MCF 10A (cell line): ENCODE results near the gene F8. TPM values are rescaled to one million over a fixed set of nuclear protein-coding genes. Genes with fewer than 3 reads are reported as not detected.

ENCODE experiments used
- BruUV-seq: library from RNA; stranded (reverse); fragments of 400-500 nt; replicated peaks from 2 replicates; lab custom pipeline; 2021; lab: Mats Ljungman, UMichigan
- CTCF ChIA-PET: fragments of 300-600 bp; sonication (Branson Sonifier 250); formaldehyde crosslinking; extraction: SDS; loops from one replicate; lab custom pipeline; 2021; ENCODE audit warnings: antibody characterized with exemption, inconsistent platforms; lab: Yijun Ruan, JAX
- POLR2A ChIA-PET: fragments of 300-600, 350-650 bp; sonication (Branson Sonifier 250); formaldehyde crosslinking; extraction: SDS; loops from one replicate; lab custom pipeline; 2020; ENCODE audit warnings: antibody characterized with exemption, inconsistent platforms; lab: Yijun Ruan, JAX
- DNase-seq: peaks from one replicate; pipeline ENCODE4 v3.0.0-alpha.2; 2018; ENCODE audit not compliant: unreplicated experiment
- H3K27ac Mint-ChIP-seq: one replicate; pipeline ENCODE4 v1.8.0; 2022; ENCODE audit warnings: mild to moderate bottlenecking, low read depth, mixed read lengths; ENCODE audit not compliant: unreplicated experiment
- H3K27me3 Mint-ChIP-seq: one replicate; pipeline ENCODE4 v1.8.0; 2022; ENCODE audit warnings: mixed read lengths; ENCODE audit not compliant: insufficient read depth, unreplicated experiment
- H3K36me3 Mint-ChIP-seq: one replicate; pipeline ENCODE4 v1.8.0; 2022; ENCODE audit warnings: mild to moderate bottlenecking, moderate library complexity, mixed read lengths; ENCODE audit not compliant: insufficient read depth, unreplicated experiment
- H3K4me1 Mint-ChIP-seq: one replicate; pipeline ENCODE4 v1.8.0; 2022; ENCODE audit warnings: mixed read lengths; ENCODE audit not compliant: insufficient read depth, unreplicated experiment
- H3K4me3 Mint-ChIP-seq: one replicate; pipeline ENCODE4 v1.8.0; 2022; ENCODE audit warnings: mild to moderate bottlenecking, moderate library complexity, mixed read lengths; ENCODE audit not compliant: unreplicated experiment
- H3K9me3 Mint-ChIP-seq: one replicate; pipeline ENCODE4 v1.8.0; 2022; ENCODE audit warnings: mixed read lengths; ENCODE audit not compliant: unreplicated experiment
- CTCF ChIP-seq: fragments of 200-600 bp; IDR thresholded peaks from one replicate; pipeline ENCODE4 v1.8.0; 2022; ENCODE audit warnings: antibody characterized with exemption, mild to moderate bottlenecking; ENCODE audit not compliant: unreplicated experiment
- intact Hi-C: fragments of 100-400 bp; cut with micrococcal nuclease; formaldehyde crosslinking; loops from 2 replicates; pipeline ENCODE4 v1.14.1; 2022
- total RNA-seq: library from RNA; stranded (reverse); gene quantifications from 2 replicates; pipeline ENCODE4 v1.2.3, GENCODE V29; 2022

F8 gene
- total RNA-seq, 1 experiment from 2014 or later, result 5.3 TPM

DNA sequence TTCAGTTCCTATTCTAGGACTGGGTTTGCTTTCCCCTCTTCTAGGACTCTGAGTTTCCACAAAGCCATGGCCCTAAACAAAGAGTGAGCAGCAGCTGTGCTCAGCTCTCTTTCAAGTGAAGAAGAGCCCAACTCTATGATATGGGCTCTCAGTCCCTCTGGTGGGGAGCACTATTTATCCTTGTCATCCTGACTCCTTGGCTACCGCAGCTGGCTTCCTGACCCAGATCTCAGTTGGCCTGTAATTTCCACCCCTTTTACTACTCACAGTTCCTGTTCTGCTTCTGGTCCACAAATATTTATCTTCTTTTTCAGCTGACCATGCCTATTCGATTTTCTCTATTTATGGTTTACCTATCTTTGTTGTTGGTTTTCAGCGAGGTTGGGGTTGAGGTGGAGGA lies 33.8 kb downstream of the F8 start:
- no peak for DNase-seq
- no peak for TF ChIP-seq CTCF
- H3K4me3 Mint-ChIP-seq, result no peak overlapping the region
- ChIA-PET POLR2A (no interaction called here), CTCF (interaction anchor here (1.4 to 5.8 kb wide), 4 partner anchors 69 to 76 kb away, joined by 4 to 37 read pairs (median 6); no protein-coding TSS in a partner anchor)
- no peaks in the 10 kb centered on the region for H3K36me3 Mint-ChIP-seq
- H3K9me3 Mint-ChIP-seq, result no peaks in the 10 kb centered on the region
- no peak overlapping the region for H3K27ac Mint-ChIP-seq
- no TSS peak for BruUV-seq
- H3K27me3 Mint-ChIP-seq, result peaks cover 18% of the 10 kb centered on the region
- intact Hi-C loops, result no loop called here
- H3K4me1 Mint-ChIP-seq, result no peaks in the 10 kb centered on the region

DNA sequence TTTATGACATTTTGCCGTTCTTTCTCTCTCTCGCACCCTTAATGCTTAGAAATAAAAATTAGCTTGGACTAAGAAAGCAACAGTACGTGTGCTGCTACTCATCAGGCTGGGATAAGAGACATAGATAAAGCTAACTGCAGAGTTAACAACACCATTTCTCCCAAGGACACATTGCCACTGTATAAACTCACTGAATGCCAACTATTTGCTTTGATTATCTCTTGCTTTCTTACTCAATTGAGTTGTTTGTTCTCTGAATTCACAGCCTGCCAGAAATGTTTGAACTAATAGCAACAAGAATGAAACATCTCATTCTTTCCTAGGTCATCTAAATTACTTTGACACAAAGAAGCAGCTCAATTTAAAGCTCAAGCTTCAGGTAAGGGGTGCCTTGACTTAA lies 34.6 kb downstream of the F8 start:
- no peak overlapping the region for H3K4me3 Mint-ChIP-seq
- no peak for DNase-seq
- intact Hi-C loops, result loop anchor here (1.0 kb wide), 1 partner anchor 69 kb away; no protein-coding TSS in a partner anchor
- H3K4me1 Mint-ChIP-seq, result no peaks in the 10 kb centered on the region
- peaks cover 18% of the 10 kb centered on the region for H3K27me3 Mint-ChIP-seq
- TF ChIP-seq CTCF, result no peak
- no peaks in the 10 kb centered on the region for H3K36me3 Mint-ChIP-seq
- POLR2A ChIA-PET, result no interaction called here
- BruUV-seq, result no TSS peak
- no peaks in the 10 kb centered on the region for H3K9me3 Mint-ChIP-seq
- CTCF ChIA-PET, result interaction anchor here (0.6 to 5.8 kb wide), 8 partner anchors 70 to 191 kb away, joined by 3 to 37 read pairs (median 4); no protein-coding TSS in a partner anchor
- no peak overlapping the region for H3K27ac Mint-ChIP-seq

- peak; percentile 20 for TF ChIP-seq CTCF
- ChIA-PET CTCF (interaction anchor here (0.6 to 5.8 kb wide), 8 partner anchors 9 to 162 kb away, joined by 3 to 37 read pairs (median 4); no protein-coding TSS in a partner anchor), POLR2A (interaction anchor here (1.4 kb wide), 1 partner anchor 9 kb away, joined by 4 read pairs; no protein-coding TSS in a partner anchor)
- no TSS peak for BruUV-seq
- Mint-ChIP-seq H3K9me3 (no peaks in the 10 kb centered on the region), H3K36me3 (no peaks in the 10 kb centered on the region), H3K4me1 (no peaks in the 10 kb centered on the region), H3K4me3 (no peak overlapping the region), H3K27ac (no peak overlapping the region), H3K27me3 (peaks cover 18% of the 10 kb centered on the region)
- no peak for DNase-seq
- intact Hi-C loops, result loop anchor here (1.0 kb wide), 1 partner anchor 70 kb away; no protein-coding TSS in a partner anchor
Measured at GRCh38 chrX:154986826-154987575, 35.5 kb downstream of the F8 start.

DNA sequence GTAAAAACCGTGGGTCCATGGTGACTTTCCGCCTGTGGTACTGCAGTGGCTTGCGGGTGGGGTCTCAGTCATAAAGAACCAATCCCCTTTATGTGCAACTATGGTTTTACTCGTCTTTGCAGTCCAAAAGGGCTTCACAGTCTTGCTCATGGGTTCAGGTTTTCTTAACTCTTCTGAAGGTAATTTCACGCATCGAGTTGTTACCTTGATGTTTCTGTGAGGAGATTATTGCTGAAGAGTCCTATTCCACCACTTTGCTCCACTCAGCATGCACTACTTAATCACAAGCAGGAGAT lies 41.5 kb downstream of the F8 start:
- no TSS peak for BruUV-seq
- TF ChIP-seq CTCF, result no peak
- Mint-ChIP-seq H3K4me3 (peak overlapping the region; percentile 71), H3K36me3 (peaks cover 6% of the 10 kb centered on the region), H3K27me3 (no peaks in the 10 kb centered on the region), H3K4me1 (peaks cover 18% of the 10 kb centered on the region), H3K9me3 (peaks cover 8% of the 10 kb centered on the region), H3K27ac (peak overlapping the region; percentile 86)
- intact Hi-C loops, result loop anchor here (1.0 to 2.0 kb wide), 6 partner anchors 63 to 839 kb away; no protein-coding TSS in a partner anchor
- DNase-seq, result no peak
- POLR2A ChIA-PET, result interaction anchor here (0.5 kb wide), 1 partner anchor 60 kb away, joined by 3 read pairs; no protein-coding TSS in a partner anchor
- CTCF ChIA-PET, result interaction anchor here (0.8 to 2.1 kb wide), 7 partner anchors 64 to 237 kb away, joined by 3 to 8 read pairs (median 5); partner anchors contain the start of gene VBP1
